ENCODE data around the gene MRPL46. TPM values are rescaled to one million over a fixed set of nuclear protein-coding genes. Genes with fewer than 3 reads are reported as not detected.

The MRPL46 gene
- total and polyA plus RNA-seq, 3 donors from 2014 or later = 36.9 to 65.0 (median 38.4) TPM

DNA sequence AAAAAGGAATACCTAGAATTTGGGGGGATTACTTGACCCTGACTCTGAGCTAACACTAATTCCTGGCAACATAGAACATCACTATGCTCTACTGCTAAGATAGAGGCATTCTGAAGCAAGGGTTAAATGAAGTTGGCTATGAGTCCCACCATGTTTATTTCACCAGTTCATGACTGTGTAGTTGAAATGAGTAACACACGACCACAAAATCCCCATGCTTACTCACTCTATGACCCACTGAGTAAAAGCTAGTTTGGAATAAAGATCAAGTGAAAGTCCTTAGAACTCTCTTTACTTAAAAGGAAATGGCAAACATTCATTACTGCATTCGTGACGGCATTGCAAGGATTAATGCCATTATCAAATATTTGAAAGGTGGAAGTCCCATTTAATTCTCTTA, 47.4 kb downstream of the MRPL46 start:
- no peaks in the 10 kb centered on the region for H3K4me1 ChIP-seq
- WGBS, 2 donors = 75 to 76% methylated on average over 3 of the region's 3 CpGs
- H3K27me3 ChIP-seq = no peaks in the 10 kb centered on the region
- DNase-seq = no peak
- intact Hi-C loops (cut with DNase I; ENCODE audit: low total_unique reads) = no loop called here
- H3K9me3 ChIP-seq = no peaks in the 10 kb centered on the region
- TF ChIP-seq, protein P1, sequence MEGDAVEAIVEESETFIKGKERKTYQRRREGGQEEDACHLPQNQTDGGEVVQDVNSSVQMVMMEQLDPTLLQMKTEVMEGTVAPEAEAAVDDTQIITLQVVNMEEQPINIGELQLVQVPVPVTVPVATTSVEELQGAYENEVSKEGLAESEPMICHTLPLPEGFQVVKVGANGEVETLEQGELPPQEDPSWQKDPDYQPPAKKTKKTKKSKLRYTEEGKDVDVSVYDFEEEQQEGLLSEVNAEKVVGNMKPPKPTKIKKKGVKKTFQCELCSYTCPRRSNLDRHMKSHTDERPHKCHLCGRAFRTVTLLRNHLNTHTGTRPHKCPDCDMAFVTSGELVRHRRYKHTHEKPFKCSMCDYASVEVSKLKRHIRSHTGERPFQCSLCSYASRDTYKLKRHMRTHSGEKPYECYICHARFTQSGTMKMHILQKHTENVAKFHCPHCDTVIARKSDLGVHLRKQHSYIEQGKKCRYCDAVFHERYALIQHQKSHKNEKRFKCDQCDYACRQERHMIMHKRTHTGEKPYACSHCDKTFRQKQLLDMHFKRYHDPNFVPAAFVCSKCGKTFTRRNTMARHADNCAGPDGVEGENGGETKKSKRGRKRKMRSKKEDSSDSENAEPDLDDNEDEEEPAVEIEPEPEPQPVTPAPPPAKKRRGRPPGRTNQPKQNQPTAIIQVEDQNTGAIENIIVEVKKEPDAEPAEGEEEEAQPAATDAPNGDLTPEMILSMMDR (IDR thresholded peaks at IDR 0.05) = no peak
- no peak for TF ChIP-seq POLR2A (IDR thresholded peaks at IDR 0.05)
- no peaks in the 10 kb centered on the region for H3K36me3 ChIP-seq (ENCODE audit: low read depth, missing control alignments)
- no peak overlapping the region for H3K27ac ChIP-seq
- no peak overlapping the region for H3K4me3 ChIP-seq

Other genes starting within 250 kb of the MRPL46 start
- 10 to 100 TPM; 10.7 to 24.6 TPM for gene NTRK3, start 210.6 kb downstream of the MRPL46 start, total RNA-seq
- gene NTRK3, start 210.6 kb downstream of the MRPL46 start, polyA plus RNA-seq (ENCODE audit: insufficient read depth, low read depth, low replicate concordance) = 40.6 TPM
- gene MRPS11, start 320 bp upstream of the MRPL46 start, total RNA-seq = 10 to 100 TPM; 33.2 to 33.9 TPM
- 82.4 TPM for gene MRPS11, start 320 bp upstream of the MRPL46 start, polyA plus RNA-seq (ENCODE audit: insufficient read depth, low read depth, low replicate concordance)
- 10 to 100 TPM; 10.3 to 14.4 TPM for gene DET1, start 79.3 kb upstream of the MRPL46 start, total RNA-seq
- gene DET1, start 79.3 kb upstream of the MRPL46 start, polyA plus RNA-seq (ENCODE audit: insufficient read depth, low read depth, low replicate concordance) = 4.4 TPM
- gene AEN, start 154.0 kb upstream of the MRPL46 start, total RNA-seq = 10 to 100 TPM; 31.0 to 32.9 TPM
- gene AEN, start 154.0 kb upstream of the MRPL46 start, polyA plus RNA-seq (ENCODE audit: insufficient read depth, low read depth, low replicate concordance) = 22.5 TPM
- gene ISG20, start 171.6 kb upstream of the MRPL46 start, total RNA-seq = 1 to 10 TPM; 6.8 to 8.7 TPM
- gene ISG20, start 171.6 kb upstream of the MRPL46 start, polyA plus RNA-seq (ENCODE audit: insufficient read depth, low read depth, low replicate concordance) = 17.0 TPM

Measured in testis (tissue), 3 donors.